SK-N-SH treated with all-trans-retinoic acid at 6 μM for 48 hours (cell line): ENCODE measurements around the gene OPRL1.

Experiments used
- ATAC-seq: fragments of 200-7000 bp; cut with Tn5 transposase; 3 replicates; pipeline ENCODE4 v1.9.1; 2020; ENCODE audit warnings: mild to moderate bottlenecking, moderate library complexity
- ARNTL ChIP-seq: fragments of 450-650 bp; formaldehyde crosslinking; IDR thresholded peaks from 2 replicates; pipeline ENCODE4 v1.5.0; 2020; ENCODE audit warnings: low read depth, mild to moderate bottlenecking, moderate library complexity, borderline replicate concordance
- BACH2 ChIP-seq: fragments of 250-450 bp; sonication (Bioruptor Pico); IDR thresholded peaks from 2 replicates; pipeline ENCODE4 v1.9.0; 2021; ENCODE audit warnings: mild to moderate bottlenecking, borderline replicate concordance
- CSDC2 ChIP-seq: fragments of 250-450 bp; sonication (Bioruptor Pico); IDR thresholded peaks from 2 replicates; pipeline ENCODE4 v1.5.0; 2020; ENCODE audit warnings: mild to moderate bottlenecking, moderate library complexity
- CSRNP3 ChIP-seq: fragments of 250-450 bp; sonication (Bioruptor Pico); IDR thresholded peaks from 2 replicates; pipeline ENCODE4 v1.5.1; 2021; ENCODE audit warnings: mild to moderate bottlenecking, moderate library complexity
- ESRRG ChIP-seq: fragments of 250-450 bp; sonication (Bioruptor Pico); IDR thresholded peaks from 2 replicates; pipeline ENCODE4 v1.6.1; 2021; ENCODE audit warnings: mild to moderate bottlenecking
- GLIS3 ChIP-seq: fragments of 250-450 bp; sonication (Bioruptor Pico); IDR thresholded peaks from 2 replicates; pipeline ENCODE4 v1.5.0; 2020; ENCODE audit warnings: mild to moderate bottlenecking, moderate library complexity
- ISL1 ChIP-seq: fragments of 250-450 bp; sonication (Bioruptor Pico); IDR thresholded peaks from 2 replicates; pipeline ENCODE4 v2.1.2; 2022; ENCODE audit warnings: mild to moderate bottlenecking, moderate library complexity
- OSR1 ChIP-seq: fragments of 250-450 bp; sonication (Bioruptor Pico); IDR thresholded peaks from 2 replicates; pipeline ENCODE4 v1.8.0; 2022; ENCODE audit warnings: moderate library complexity, mild to moderate bottlenecking, inconsistent platforms
- PATZ1 ChIP-seq: fragments of 250-450 bp; sonication (Bioruptor Pico); IDR thresholded peaks from 2 replicates; pipeline ENCODE4 v1.8.0; 2020; ENCODE audit warnings: mild to moderate bottlenecking, moderate library complexity, borderline replicate concordance
- PPARA ChIP-seq: fragments of 250-450 bp; sonication (Bioruptor Pico); IDR thresholded peaks from 2 replicates; pipeline ENCODE4 v1.5.0; 2020; ENCODE audit warnings: mild to moderate bottlenecking, borderline replicate concordance
- RARB ChIP-seq: fragments of 250-450 bp; sonication (Bioruptor Pico); IDR thresholded peaks from 2 replicates; pipeline ENCODE4 v1.8.0; 2021; ENCODE audit warnings: mild to moderate bottlenecking, moderate library complexity
- SNAI2 ChIP-seq: fragments of 250-450 bp; sonication (Bioruptor Pico); IDR thresholded peaks from 2 replicates; pipeline ENCODE4 v1.5.0; 2020; ENCODE audit warnings: mild to moderate bottlenecking, moderate library complexity
- TCF4 ChIP-seq: fragments of 250-450 bp; sonication (Bioruptor Pico); IDR thresholded peaks from 2 replicates; pipeline ENCODE4 v1.8.0; 2021; ENCODE audit warnings: mild to moderate bottlenecking, moderate library complexity, borderline replicate concordance
- TOX ChIP-seq: fragments of 250-450 bp; sonication (Bioruptor Pico); IDR thresholded peaks from 2 replicates; pipeline ENCODE4 v1.8.0; 2021; ENCODE audit warnings: mild to moderate bottlenecking, moderate library complexity, borderline replicate concordance
- TSHZ2 ChIP-seq: fragments of 250-450 bp; sonication (Bioruptor Pico); IDR thresholded peaks from 2 replicates; pipeline ENCODE4 v1.5.0; 2020; ENCODE audit warnings: mild to moderate bottlenecking, moderate library complexity
- ZC3H10 ChIP-seq: fragments of 250-450 bp; sonication (Bioruptor Pico); IDR thresholded peaks from 2 replicates; pipeline ENCODE4 v1.5.1; 2021; ENCODE audit warnings: mild to moderate bottlenecking, moderate library complexity
- ZFP3 ChIP-seq: fragments of 250-450 bp; sonication (Bioruptor Pico); IDR thresholded peaks from 2 replicates; pipeline ENCODE4 v1.5.0; 2020; ENCODE audit warnings: mild to moderate bottlenecking, moderate library complexity
- ZFP30 ChIP-seq: fragments of 450-650 bp; formaldehyde crosslinking; IDR thresholded peaks from 2 replicates; pipeline ENCODE4 v1.5.0; 2022; ENCODE audit warnings: mild to moderate bottlenecking, moderate library complexity
- ZNF565 ChIP-seq: fragments of 450-650 bp; formaldehyde crosslinking; conservative IDR thresholded peaks from 2 replicates; pipeline ENCODE4 v1.5.0; 2020; ENCODE audit warnings: low read depth, mild to moderate bottlenecking, moderate library complexity
- ZNF70 ChIP-seq: fragments of 450-650 bp; formaldehyde crosslinking; IDR thresholded peaks from 2 replicates; pipeline ENCODE4 v1.5.0; 2020; ENCODE audit warnings: mild to moderate bottlenecking, moderate library complexity
- ZNF8 ChIP-seq: fragments of 450-650 bp; formaldehyde crosslinking; IDR thresholded peaks from 2 replicates; pipeline ENCODE4 v1.5.0; 2020; ENCODE audit warnings: mild to moderate bottlenecking, moderate library complexity
- TF ChIP-seq, protein P1 (sequence below): fragments of 250-450 bp; sonication (Bioruptor Pico); IDR thresholded peaks from 2 replicates; pipeline ENCODE4 v1.5.1; 2020; ENCODE audit warnings: low read depth, mild to moderate bottlenecking, moderate library complexity
- TF ChIP-seq, protein P2 (sequence below): fragments of 250-450 bp; sonication (Bioruptor Pico); IDR thresholded peaks from 2 replicates; pipeline ENCODE4 v1.8.0; 2021; ENCODE audit warnings: low read depth, mild to moderate bottlenecking, moderate library complexity, borderline replicate concordance

OPRL1 gene

GRCh38 chr20:64093013-64093503, 13.2 kb downstream of the OPRL1 start:
- no peak; the same call in 2 of the 3 replicates for ATAC-seq
- no peak for TF ChIP-seq OSR1
- no peak for TF ChIP-seq CSRNP3 (CRISPR knock-in tag)
- TF ChIP-seq ISL1 (CRISPR knock-in tag) = no peak
- TF ChIP-seq TCF4 (CRISPR knock-in tag) = no peak
- TF ChIP-seq ZC3H10 (CRISPR knock-in tag) = no peak
- no peak for TF ChIP-seq ARNTL (CRISPR knock-in tag)
- no peak for TF ChIP-seq PATZ1 (CRISPR knock-in tag)
- no peak for TF ChIP-seq GLIS3 (CRISPR knock-in tag)
- TF ChIP-seq, protein P1, sequence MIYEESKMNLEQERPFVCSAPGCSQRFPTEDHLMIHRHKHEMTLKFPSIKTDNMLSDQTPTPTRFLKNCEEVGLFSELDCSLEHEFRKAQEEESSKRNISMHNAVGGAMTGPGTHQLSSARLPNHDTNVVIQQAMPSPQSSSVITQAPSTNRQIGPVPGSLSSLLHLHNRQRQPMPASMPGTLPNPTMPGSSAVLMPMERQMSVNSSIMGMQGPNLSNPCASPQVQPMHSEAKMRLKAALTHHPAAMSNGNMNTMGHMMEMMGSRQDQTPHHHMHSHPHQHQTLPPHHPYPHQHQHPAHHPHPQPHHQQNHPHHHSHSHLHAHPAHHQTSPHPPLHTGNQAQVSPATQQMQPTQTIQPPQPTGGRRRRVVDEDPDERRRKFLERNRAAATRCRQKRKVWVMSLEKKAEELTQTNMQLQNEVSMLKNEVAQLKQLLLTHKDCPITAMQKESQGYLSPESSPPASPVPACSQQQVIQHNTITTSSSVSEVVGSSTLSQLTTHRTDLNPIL (CRISPR knock-in tag) = no peak
- TF ChIP-seq ZNF8 (CRISPR knock-in tag) = no peak
- TF ChIP-seq ESRRG (CRISPR knock-in tag) = no peak
- TF ChIP-seq, protein P2, sequence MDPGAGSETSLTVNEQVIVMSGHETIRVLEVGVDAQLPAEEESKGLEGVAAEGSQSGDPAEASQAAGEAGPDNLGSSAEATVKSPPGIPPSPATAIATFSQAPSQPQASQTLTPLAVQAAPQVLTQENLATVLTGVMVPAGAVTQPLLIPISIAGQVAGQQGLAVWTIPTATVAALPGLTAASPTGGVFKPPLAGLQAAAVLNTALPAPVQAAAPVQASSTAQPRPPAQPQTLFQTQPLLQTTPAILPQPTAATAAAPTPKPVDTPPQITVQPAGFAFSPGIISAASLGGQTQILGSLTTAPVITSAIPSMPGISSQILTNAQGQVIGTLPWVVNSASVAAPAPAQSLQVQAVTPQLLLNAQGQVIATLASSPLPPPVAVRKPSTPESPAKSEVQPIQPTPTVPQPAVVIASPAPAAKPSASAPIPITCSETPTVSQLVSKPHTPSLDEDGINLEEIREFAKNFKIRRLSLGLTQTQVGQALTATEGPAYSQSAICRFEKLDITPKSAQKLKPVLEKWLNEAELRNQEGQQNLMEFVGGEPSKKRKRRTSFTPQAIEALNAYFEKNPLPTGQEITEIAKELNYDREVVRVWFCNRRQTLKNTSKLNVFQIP (CRISPR knock-in tag) = no peak
- no peak for TF ChIP-seq BACH2 (CRISPR knock-in tag)
- TF ChIP-seq TSHZ2 (CRISPR knock-in tag) = no peak
- TF ChIP-seq PPARA (CRISPR knock-in tag) = no peak
- no peak for TF ChIP-seq SNAI2 (CRISPR knock-in tag)

DNA sequence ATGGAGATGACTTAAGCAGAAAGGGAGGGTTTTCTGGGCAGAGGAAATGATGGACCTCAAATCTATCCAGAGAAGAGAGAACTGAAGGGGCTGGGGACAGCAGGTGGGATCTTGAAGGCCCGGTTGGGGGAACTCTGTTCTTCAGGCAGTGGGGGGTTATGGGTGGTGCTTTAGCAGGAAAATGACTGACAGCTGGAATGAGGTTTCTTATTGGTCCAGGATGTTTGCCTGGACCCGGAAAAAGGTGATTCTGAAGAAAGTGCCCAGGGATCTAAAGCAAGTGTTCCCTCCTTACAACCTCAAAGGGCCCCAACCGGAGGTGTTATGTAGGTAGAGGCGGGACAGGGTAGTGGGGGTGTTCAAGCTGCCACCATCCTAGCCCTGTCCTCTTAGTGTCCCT, 15.6 kb downstream of the OPRL1 start:
- TF ChIP-seq TOX (no peak), ZFP3 (CRISPR knock-in tag) (no peak), ZNF565 (CRISPR knock-in tag) (no peak), CSDC2 (no peak), ZNF8 (CRISPR knock-in tag) (no peak), ZFP30 (no peak), SNAI2 (CRISPR knock-in tag) (no peak), BACH2 (CRISPR knock-in tag) (no peak), ZNF70 (CRISPR knock-in tag) (no peak), CSRNP3 (CRISPR knock-in tag) (no peak), OSR1 (no peak), ZC3H10 (CRISPR knock-in tag) (no peak), RARB (CRISPR knock-in tag) (no peak), ISL1 (CRISPR knock-in tag) (no peak), TCF4 (CRISPR knock-in tag) (no peak)
- TF ChIP-seq, protein P1 (CRISPR knock-in tag) = no peak
- ATAC-seq = no peak
